Activated CD8-positive, alpha-beta memory T cell treated with anti-CD3 and anti-CD28 coated beads, Interleukin-2, amount 50 U/mL, for 24 hours (primary cell): ENCODE results near the gene ACAA1.
"Not testable (repeated sequence)": the region's sequence is repeated elsewhere in the genome, so short reads cannot be mapped to it uniquely, and the experiment has no call there.

Experiments
- DNase-seq: peaks from one replicate; pipeline ENCODE4 v3.0.0-alpha.2; 2020; ENCODE audit errors: extremely low read depth

The ACAA1 gene

GRCh38 chr3:38102444-38102814 lies 34.5 kb downstream of the ACAA1 start:
- DNase-seq = no peak

DNA sequence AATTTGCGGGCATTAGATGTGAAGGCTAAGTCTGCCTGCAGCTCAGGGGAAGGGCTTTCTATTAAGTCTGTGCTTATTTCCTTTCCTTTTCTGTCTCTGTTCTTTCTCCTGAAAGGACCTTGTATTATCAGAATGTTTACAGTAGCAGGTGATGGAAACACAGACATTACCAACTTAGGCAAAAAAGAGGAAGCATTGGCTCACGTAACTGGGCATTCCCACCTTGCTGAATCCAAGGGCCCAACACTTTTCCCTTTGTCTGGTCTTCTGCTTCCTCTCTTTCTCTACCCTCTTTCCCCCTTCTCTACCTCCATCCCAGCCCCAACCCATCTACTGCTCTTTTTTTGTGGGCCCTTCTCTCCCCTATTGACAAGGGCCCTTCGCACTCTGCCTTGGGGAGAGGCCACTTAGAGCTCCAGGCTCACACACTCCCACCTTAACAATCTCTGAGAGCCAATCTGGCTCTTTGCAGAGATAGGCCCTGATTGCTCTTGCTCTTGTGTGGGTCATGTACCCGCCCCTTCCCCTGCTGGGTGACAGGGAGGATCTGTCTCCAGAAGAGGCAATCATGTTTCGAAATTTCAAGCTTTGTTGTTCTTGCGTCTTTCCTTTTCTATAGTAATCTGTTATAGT lies 35.0 kb downstream of the ACAA1 start:
- DNase-seq = no peak

DNA sequence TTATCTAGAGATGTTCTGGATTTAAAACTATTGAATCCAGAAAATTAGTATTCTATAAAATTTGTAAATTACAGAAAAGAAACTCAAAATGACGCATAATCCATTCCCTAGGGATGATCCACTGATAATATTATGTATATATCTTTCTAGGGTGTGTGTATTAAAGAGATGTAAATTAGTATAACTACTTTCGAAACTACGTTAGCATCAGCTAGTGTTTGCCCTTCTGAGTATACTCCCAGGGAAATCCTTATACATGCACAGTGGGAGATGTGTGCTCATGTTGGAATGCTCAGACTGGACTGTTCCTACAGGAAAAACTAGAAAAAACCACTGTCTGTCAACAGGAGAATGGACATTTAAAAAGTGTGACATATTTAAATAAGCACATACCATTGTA lies 36.4 kb downstream of the ACAA1 start:
- no peak for DNase-seq

- DNase-seq = no peak
Measured at GRCh38 chr3:38099518-38099917, 37.4 kb downstream of the ACAA1 start.

- no peak for DNase-seq
Measured at GRCh38 chr3:38098376-38098723, 38.6 kb downstream of the ACAA1 start.

DNA sequence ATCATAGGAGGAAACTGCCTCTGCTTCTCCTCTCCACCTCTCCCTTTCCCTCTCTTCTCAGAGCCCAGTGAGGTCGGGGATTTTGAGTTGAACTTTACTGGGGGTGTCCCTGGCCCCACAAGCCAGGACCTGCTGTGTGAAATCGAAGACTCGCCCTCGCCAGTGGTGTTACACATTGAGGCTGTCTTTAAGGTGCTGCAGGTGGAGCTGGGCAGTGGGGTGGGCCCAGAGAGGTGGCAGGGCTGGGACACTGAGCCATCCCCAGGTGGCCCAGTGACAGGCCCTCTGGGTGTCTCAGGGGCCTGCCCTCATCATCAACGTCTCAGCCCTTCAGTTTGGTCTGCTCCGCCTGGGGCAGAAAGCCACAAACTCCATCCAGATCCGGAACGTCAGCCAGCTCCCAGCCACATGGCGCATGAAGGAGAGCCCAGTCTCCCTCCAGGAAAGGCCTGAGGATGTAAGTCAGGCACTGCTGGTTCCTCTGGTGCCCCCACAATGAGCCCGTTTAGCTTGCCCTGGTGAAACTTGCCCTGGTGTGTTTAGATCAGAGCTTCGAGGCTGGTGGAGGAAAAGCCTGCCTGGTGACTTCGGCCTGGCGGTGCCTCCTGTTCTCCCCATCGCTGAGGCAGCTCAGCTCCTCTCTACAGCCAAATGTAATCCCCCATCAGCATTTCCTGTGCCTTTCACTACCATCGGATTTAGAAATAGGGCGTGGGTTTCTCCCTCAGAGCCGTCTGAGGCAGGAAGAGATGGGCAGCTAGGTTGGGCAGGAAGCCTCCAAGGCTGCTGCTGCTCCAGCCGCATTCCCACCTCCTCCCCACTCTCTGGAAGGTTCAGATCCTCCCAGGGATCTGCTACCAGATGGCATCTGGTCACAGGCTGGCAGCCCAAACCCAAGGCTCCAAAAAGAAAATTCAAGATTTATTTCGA lies 39.2 kb downstream of the ACAA1 start:
- no peak for DNase-seq

DNA sequence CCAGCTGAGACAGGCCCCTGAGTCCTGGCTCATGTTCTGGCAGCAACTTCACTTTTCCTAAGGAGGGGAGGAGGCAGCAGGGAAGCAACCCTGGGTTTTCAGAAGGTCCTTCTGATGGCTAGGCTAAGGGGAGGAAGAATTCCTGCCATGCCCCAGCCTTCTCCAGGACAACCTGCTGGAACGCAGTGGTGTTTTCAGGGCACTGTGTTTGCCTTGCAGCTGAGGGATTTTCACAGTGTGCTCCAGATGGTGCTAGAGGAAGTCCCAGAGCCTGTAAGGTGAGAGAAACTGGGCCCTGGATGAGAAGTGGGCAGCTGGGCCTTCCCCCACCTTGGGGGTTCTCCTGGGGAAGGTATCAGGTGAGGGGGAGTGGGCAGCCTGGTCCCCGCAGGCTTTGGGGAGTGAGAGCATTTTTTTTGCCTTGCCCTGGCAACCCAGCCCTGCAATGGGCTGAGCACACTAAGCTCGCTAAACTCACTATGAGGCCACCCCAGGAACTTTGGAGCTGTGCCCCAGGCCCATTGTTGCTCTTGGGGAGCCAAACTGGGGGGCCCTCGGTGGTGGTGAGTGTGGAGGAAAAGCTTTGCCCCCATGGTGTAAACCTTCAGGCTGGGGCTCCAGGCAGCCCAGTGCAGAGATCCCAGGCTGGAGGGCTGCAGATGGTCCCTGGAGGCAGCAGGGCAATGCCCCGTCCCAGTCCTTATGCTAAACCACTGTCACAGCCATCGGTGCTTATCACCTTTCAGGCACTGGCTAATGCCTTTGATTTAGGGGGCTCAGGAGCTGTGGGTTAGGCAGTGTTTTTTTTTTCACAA lies 41.1 kb downstream of the ACAA1 start:
- DNase-seq = no peak

DNA sequence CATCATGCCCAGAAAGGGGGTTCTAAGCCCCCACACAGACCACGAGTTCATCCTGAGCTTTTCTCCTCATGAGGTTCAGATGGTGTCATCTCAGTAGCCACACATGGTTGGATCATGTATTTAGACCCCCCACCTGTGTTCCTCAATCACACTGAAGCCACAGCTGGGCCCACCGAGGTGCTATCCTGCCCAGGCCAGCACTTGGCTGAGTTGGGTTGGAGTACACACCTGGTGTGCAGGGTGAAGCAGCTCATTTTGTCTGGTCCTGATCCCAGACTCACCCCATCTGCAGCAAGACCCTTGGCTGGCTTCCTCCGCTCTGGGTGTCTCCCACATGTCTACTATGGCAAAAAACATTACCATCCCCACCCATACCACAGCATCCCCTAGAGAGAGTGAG lies 41.9 kb downstream of the ACAA1 start:
- DNase-seq = no peak

DNA sequence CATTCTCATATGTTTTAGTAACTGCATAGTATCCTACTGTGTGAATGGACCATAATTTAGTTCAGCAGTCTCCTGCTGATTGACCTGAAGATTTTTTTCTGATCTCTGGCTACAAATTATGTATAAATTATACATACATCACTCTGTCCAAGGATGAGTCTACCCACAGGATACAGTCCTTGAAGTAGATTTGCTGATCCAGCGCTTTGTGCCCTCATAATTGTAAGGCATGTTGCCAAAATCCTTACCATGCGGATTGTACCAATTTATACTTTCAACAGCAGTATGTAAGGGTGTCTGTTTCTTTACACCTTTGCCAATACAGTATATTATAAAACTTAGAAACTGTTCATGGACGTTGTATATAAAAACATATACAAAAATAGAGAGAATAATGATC lies 46.5 kb downstream of the ACAA1 start:
- no peak for DNase-seq

GRCh38 chr3:38089163-38089562 lies 47.8 kb downstream of the ACAA1 start:
- no peak for DNase-seq

DNA sequence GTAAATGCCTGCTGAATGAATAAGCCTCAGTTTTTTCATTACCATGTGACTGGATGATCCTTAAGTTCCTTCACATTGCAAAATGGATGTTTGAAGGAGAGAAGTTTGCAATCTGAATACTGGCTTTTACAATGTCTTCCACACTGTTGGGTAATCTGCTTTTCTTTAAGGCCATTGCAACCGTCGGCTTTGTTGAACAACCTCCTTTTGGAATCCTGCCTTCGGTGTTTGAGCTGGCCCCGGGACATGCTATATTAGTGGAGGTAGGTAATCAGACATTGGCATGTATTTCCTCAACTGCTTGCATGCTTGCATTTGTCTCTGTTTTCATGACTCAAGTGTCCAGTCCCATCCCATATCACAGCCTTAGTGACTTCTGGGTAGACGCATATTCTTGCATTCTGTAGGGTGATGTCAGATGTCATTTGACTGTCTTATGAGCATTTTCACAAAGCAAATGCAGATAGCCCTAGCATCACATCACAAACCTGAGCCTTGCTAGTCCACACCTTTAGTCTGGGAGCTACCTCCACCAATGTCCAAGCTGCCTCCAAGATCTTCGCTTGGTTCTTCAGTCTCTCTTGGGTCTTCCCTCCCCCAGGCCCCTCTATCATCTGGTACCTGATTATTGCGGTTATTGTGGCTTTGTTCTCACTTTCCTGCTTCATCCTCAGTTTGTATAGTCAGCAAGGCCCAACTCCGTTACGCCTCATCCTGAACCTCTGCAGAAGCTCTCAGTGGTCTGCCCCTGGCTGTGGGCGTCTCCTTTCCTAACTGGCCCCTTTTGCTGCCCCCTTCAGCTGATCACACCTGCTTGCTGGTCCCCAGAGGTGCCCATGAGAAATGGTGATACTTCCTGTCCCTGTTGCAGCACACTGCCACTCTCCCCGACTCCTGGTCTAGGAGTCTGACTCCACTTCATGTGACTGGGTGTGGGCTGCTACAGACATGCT lies 48.5 kb downstream of the ACAA1 start:
- DNase-seq = no peak

DNA sequence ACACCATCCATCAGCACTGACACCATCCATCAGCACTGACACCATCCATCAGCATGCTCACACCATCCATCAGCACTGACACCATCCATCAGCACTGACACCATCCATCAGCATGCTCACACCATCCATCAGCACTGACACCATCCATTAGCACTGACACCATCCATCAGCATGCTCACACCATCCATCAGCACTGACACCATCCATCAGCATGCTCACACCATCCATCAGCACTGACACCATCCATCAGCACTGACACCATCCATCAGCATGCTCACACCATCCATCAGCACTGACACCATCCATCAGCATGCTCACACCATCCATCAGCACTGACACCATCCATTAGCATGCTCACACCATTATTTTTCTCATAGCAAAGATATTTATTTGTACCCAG lies 49.6 kb downstream of the ACAA1 start:
- DNase-seq = not testable (repeated sequence)

DNA sequence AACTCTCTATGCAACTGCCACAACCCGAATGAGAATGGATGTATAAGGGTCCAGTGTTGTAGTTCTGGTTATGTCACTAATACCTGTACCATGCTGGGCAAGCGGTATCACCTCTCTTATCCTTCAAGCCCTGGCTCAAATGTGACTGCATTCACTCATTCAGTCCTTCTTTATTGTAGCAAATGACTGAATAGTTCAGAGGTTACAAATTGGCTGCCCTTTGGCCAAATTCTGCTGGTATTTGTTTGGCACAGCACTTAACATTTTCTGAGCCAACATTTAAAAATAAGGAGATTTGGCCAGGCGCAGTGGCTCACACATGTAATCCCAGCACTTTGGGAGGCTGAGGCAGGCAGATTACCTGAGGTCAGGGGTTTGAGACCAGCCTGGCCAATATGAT lies 50.4 kb downstream of the ACAA1 start:
- no peak for DNase-seq

DNA sequence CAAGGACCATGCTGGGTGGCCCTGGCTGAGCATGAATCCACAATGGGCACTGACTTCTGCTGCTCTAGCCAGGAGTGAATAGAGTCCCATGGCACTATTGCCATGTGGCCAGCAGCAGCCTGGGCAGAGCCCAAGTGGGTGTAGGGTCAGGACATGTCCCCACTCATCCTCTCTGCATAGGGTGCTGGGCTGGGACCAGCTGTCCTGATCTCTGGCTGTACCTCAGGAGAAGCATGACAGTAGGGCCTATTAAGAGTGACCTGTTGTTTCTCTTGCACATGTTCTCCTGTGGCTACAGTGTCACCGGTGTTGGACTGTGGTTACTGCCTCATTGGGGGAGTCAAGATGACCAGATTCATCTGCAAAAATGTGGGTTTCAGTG lies 51.0 kb downstream of the ACAA1 start:
- no peak for DNase-seq

- no peak for DNase-seq
Measured at GRCh38 chr3:38085311-38085942, 51.5 kb downstream of the ACAA1 start.

- no peak for DNase-seq
Measured at GRCh38 chr3:38084334-38085310, 52.3 kb downstream of the ACAA1 start.

GRCh38 chr3:38083871-38084333 lies 53.0 kb downstream of the ACAA1 start:
- DNase-seq = no peak

DNA sequence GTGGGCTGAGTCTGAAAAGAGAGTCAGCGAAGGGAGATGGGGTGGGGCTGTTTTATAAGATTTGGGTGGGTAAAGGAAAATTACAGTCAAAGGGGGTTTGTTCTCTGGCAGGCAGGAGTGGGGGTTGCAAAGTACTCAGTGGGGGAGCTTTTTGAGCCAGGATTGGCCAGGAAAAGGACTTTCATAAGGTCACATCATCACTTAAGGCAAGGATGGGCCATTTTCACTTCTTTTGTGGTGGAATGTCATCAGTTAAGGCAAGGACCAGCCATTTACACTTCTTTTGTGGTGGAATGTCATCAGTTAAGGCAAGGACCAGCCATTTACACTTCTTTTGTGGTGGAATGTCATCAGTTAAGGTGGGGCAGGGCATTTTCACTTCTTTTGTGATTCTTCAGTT lies 53.7 kb downstream of the ACAA1 start:
- not testable (repeated sequence) for DNase-seq

GRCh38 chr3:38082296-38082695 lies 54.6 kb downstream of the ACAA1 start:
- not testable (repeated sequence) for DNase-seq

DNA sequence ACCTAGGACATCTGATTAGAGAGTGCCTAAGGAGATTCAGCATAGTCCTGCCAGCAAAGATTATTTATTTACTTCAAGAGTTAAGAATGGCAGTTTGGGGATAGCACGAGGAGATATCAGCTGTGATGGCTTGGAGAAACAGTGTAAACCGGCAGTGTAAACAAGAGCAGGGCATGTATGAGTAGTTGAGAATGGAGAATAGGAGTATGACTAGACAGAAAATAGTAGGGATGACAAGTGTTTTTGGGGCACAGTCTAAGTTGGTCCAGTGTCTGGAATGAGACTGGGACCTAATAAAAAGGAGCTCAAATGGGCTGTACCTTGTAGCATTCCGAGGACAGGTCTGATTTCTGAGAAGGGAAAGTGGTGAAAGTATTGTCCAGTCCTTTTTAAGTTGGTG lies 59.9 kb downstream of the ACAA1 start:
- not testable (repeated sequence) for DNase-seq
